ENCODE measurements around the gene AMELX.

Gene AMELX

GRCh38 chrX:11311706-11312105 lies 18.5 kb downstream of the AMELX start:
- no peak for DNase-seq

GRCh38 chrX:11319806-11320520 lies 26.8 kb downstream of the AMELX start:
- DNase-seq: no peak

GRCh38 chrX:11321986-11322385 lies 28.8 kb downstream of the AMELX start:
- DNase-seq: no peak

- no peak for DNase-seq
Measured at GRCh38 chrX:11328134-11328533, 34.9 kb downstream of the AMELX start.

GRCh38 chrX:11329021-11329420 lies 35.8 kb downstream of the AMELX start:
- no peak for DNase-seq

GRCh38 chrX:11331788-11332187 lies 38.6 kb downstream of the AMELX start:
- no peak for DNase-seq

- no peak for DNase-seq
Measured at GRCh38 chrX:11334165-11334564, 41.0 kb downstream of the AMELX start.

- no peak for DNase-seq
Measured at GRCh38 chrX:11336201-11336600, 43.0 kb downstream of the AMELX start.

GRCh38 chrX:11337292-11338009 lies 44.2 kb downstream of the AMELX start:
- no peak for DNase-seq

GRCh38 chrX:11341274-11342201 lies 48.3 kb downstream of the AMELX start:
- no peak for DNase-seq

GRCh38 chrX:11342673-11343072 lies 49.5 kb downstream of the AMELX start:
- DNase-seq: no peak

- no peak for DNase-seq
Measured at GRCh38 chrX:11346121-11346682, 53.0 kb downstream of the AMELX start.

GRCh38 chrX:11347300-11347699 lies 54.1 kb downstream of the AMELX start:
- DNase-seq: no peak

GRCh38 chrX:11349020-11349419 lies 55.8 kb downstream of the AMELX start:
- no peak for DNase-seq

GRCh38 chrX:11349661-11350337 lies 56.6 kb downstream of the AMELX start:
- DNase-seq: no peak

Measured in NCI-H1105 (cell line).